ENCODE data around the gene APH1A. TPM values are rescaled to one million over a fixed set of nuclear protein-coding genes. Genes with fewer than 3 reads are reported as not detected.
"Not testable (repeated sequence)": the region's sequence is repeated elsewhere in the genome, so short reads cannot be mapped to it uniquely, and the experiment has no call there.

APH1A gene
- total RNA-seq, 2 donors from 2014 or later, result 64.3 to 93.1 TPM

DNA sequence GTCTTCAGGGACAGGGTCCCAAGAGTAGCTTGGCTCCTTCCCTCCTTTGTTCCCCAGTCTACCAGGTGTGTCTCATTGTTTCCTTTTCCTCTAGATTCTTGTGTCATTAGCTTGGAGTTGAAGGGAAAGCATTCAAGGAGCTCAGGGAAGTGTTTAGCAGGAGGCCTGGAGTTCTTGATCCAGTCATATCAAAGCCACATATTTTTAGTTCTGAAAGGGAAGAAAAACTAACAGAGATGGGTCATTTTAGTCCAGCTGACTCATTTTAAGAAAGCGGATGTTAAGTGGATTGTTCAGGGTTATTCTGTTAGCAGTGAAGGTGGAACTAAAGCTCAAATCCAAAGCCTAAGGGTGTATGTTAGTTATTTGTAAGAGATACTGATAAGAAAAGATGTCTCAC, 4.5 kb upstream of the APH1A start:
- intact Hi-C loops (cut with DNase I), result no loop called here
- ATAC-seq, result no peak
- DNase-seq, result no peak

DNA sequence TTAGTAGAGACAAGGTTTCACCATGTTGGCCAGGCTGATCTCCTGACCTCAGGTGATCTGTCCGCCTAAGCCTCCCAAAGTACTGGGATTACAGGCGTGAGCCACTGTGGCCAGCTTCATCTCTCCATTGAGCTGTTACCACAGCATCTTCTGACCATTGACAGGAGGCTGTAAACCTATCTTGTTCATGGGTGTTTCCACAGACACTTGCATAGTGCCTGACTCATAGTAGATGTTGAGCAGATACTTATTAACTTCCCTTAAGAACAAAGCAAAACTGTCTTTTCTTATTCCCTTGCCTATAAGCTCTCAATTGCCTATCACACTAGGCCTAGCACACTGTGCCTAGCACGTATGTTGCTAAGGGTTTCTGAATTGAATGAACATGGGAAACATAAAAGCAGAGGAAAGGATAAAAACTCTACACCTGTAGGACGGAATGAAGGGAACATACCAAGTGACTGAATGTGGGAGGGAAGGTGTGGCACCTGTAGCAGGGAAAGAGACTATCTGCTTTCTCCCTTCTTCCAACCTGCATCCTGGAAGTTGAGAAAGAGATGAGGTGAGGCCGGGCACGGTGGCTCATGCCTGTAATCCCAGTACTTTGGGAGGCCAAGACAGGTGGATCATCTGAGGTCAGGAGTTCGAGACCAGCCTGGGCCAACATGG, 2.6 kb upstream of the APH1A start:
- DNase-seq (no peak), ATAC-seq (no peak)
- intact Hi-C loops (cut with DNase I), result no loop called here

DNA sequence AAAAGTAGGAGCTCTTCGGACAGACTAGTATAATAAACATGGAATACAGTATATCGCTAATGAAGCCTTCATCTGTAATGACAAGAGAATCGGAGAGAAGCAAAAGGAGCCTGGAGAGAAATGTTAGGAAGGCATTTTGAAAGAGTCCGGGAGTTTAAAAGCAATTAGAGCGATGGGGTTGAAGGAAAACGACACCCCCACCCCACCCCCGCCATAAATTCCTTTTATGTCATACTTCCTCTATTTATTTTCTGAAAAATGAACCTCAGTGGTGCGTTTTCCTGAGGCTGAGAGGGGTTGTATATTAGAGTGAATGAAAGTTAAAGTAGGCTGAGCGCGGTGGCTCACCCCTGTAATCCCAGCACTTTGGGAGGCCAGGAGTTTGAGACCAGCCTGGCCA, 635 bp upstream of the APH1A start:
- DNase-seq (no peak), ATAC-seq (no peak)
- intact Hi-C loops (cut with DNase I), result no loop called here

DNA sequence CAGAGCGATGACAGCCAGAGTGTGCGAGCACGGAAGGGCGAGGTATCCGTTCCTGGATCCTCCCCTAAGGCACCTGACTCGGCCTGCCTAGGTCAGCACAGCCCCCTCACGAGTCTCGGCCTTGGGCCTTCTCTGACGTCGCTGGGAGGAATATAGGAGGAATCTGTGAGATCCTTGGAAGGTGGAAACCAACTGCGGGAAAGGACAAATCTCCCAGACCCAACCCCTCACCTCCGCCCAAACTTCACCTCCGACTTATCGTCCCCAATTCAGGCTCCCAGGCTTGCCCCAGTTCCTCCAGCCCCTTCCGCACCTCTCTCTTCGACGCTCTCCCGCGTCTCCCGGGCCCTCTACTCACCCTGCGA, 494 bp downstream of the APH1A start:
- intact Hi-C loops (cut with DNase I), result no loop called here
- ATAC-seq, result peak; percentile 32 to 59
- DNase-seq, result no peak

DNA sequence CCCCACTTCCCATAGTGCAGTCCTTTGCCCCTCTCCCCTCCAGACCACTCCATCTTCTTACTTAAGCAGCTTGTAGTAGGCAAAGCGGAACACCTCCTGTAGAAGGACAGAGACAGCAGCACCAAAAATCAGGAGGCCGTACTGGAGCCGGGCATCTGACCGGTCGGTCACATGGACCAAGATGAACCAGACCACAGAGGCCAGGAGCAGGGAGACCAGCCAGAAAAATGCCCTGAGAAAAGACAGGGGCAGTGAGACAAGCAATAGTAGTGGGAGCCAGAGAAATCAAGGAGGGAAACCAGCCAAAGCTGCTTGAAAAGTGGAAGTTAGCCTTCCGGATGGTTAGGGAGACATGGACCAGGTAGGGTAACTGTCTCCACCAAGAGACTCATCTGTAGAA, 920 bp downstream of the APH1A start:
- ATAC-seq (no peak), DNase-seq (no peak)
- intact Hi-C loops (cut with DNase I), result no loop called here

DNA sequence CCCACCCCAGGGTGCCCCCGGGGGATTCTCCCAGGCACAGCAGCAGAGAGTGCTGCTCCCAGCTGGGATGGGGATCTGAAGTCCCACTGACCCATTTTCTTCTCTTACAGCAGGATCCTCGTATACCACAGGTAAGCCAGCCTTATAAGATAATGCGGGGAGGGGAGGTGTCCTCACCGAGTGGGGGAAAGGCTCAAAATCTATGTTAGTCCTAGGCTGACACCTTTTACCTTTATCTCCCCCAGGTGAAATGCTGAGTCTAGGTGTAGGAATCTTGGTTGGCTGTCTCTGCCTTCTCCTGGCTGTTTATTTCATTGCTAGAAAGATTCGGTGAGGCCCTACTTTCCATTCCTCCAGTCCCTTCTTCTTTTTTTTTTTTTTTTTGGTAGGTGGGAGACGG, 5.3 kb downstream of the APH1A start:
- intact Hi-C loops (cut with DNase I), result no loop called here
- ATAC-seq, result no peak
- DNase-seq, result no peak

DNA sequence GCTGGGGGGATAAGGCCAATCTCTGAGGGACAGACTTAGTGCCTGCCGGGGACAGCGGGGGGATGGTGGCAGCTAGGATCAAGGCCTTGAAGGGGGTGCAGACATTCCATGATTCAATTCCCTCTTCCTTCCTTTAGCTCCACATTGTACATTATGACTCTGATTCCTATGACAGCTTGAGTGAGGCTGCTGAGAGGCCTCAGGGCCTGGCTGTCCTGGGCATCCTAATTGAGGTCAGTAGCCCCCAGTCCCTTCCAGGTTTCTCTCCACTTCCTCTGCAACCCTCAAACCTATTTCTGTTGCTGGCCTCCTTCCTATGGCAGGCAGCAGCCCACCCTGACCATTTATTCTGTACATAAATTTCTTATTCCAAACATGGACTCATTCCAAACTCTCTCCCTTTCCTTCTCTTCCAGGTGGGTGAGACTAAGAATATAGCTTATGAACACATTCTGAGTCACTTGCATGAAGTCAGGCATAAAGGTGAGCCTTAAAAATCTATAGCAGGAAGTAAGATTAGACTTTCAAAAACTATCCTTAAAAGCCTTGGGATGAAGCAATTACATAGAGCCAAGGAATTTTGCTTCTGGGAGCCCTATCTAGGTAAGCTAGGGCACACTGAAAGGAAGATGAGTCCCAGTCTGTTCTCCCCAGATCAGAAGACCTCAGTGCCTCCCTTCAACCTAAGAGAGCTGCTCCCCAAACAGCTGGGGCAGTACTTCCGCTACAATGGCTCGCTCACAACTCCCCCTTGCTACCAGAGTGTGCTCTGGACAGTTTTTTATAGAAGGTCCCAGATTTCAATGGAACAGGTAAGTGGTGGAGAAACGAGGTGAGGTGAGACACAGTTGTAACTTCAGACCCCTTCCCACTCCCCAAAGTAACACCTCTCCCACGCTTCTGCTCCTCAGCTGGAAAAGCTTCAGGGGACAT, 6.2 kb downstream of the APH1A start:
- intact Hi-C loops (cut with DNase I), result no loop called here
- ATAC-seq (no peak), DNase-seq (no peak)

DNA sequence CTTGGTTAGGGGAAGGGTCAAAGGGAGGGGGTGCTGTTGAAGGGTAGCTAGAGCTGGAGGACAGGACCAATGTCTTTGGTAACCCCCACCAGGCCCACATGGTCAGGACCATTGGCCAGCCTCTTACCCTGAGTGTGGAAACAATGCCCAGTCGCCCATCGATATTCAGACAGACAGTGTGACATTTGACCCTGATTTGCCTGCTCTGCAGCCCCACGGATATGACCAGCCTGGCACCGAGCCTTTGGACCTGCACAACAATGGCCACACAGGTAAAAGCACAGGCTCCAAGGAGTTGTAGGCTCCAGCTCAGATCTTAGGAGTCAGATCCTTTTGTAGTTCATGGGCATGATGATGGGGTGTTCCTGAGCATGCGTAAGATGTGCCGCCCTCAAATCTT, 7.4 kb downstream of the APH1A start:
- intact Hi-C loops (cut with DNase I), result no loop called here
- DNase-seq (no peak), ATAC-seq (no peak)

DNA sequence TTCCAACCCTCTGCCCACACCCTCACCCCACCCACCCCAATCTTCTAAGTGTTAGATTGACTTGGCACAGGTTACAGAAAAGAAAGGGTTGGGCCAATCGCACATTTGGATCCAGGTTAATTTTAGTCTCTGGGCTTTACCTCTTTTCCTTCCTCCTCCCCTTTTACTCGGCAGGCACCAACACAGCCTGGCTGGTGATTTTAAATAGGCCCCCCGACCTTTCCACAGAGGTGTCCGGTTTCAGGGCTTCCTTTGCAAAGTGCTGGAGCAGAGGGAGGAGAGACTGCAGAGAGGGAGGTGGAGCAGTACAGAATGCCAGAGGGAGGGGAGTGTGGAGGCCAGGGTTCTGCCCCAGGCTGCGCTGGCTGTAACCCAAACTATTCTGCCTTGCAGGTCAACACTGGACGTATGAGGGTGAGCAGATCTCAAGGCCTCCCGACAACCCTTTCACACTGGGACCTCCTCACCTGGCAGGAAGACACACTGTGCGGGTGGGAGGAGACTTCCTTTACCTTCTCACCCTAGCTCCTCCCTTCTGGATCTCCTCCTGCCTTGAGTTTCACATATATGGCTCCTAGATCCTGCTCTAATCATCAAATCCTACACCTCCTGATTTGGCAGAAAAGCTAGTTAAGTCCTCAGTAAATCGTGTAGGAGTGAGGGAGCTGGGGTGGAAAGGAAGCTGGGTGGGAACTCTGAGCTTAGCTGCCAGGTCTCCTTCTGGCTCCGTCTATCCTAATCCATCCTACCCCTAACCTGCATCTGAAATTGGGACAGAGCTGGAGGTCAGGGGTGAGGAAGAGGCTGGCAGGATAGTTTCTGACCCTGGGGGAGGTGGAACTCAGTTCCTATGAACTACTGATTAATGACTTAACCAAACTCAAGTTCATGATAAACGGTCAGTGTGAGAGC, 8.8 kb downstream of the APH1A start:
- intact Hi-C loops (cut with DNase I), result no loop called here
- DNase-seq, result no peak
- ATAC-seq, result peak; percentile 56 to 77

DNA sequence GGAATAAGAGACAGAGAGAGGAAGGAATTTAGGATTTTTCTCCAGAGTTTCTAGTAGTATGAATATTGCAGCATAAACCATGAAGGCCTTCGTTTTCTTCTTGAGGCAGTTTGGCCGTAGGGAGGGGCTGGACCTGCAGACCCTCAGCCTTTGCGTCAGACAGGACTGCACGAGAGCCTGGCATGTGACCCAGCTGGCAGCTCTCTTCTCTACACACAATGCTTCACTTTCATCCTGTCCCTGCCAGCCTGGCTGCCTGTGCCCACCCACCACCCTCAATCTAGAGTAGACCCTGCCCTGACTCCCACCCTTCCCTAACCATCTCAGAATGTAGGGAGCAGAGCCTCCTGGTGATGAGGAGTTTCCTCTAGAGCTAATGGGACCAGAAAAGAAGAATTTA, 9.6 kb downstream of the APH1A start:
- no peak for ATAC-seq
- intact Hi-C loops (cut with DNase I), result no loop called here
- peak; percentile 39 for DNase-seq

DNA sequence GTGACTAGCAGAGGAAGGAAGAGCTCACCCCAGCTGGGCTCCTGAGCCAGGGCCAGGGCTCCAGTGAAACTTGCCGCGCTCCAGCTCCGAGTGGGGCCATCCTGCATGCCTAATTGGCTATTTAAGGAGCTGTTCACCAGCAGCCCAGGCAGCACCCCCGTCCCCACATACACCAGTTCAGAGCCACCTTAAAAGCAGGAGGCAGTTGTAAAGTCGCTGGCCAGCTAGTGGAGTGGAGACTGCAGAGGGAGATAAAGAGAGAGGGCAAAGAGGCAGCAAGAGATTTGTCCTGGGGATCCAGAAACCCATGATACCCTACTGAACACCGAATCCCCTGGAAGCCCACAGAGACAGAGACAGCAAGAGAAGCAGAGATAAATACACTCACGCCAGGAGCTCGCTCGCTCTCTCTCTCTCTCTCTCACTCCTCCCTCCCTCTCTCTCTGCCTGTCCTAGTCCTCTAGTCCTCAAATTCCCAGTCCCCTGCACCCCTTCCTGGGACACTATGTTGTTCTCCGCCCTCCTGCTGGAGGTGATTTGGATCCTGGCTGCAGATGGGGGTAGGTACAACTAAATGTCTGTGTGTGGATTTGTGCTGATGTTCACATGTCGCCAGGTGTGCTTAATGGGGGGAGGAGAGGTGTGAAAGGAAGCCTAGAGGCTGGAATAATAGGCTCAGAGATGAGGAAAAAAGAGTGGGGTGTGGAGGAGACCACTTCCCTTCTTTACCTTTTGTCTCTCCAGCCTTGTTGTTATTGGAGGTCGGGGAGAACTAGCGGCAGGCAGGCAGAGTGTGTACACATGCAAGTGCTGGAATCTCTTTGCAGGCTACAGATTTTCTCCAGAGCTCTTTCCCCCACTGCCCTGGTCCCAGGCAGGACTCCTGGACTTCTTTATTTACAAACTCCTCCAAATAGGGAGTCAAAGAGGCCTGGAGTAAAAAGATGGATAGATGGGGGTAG, 10.9 kb downstream of the APH1A start, which contains the start of gene CA14:
TSS of gene CA14 (plus strand) at position 151 of the 962 bp plus-strand sequence. CDS start at position 506, 355 bp downstream.
- peak in 1 of 2 donors; percentile 49 for ATAC-seq
- no peak for DNase-seq
- intact Hi-C loops (cut with DNase I), result no loop called here

DNA sequence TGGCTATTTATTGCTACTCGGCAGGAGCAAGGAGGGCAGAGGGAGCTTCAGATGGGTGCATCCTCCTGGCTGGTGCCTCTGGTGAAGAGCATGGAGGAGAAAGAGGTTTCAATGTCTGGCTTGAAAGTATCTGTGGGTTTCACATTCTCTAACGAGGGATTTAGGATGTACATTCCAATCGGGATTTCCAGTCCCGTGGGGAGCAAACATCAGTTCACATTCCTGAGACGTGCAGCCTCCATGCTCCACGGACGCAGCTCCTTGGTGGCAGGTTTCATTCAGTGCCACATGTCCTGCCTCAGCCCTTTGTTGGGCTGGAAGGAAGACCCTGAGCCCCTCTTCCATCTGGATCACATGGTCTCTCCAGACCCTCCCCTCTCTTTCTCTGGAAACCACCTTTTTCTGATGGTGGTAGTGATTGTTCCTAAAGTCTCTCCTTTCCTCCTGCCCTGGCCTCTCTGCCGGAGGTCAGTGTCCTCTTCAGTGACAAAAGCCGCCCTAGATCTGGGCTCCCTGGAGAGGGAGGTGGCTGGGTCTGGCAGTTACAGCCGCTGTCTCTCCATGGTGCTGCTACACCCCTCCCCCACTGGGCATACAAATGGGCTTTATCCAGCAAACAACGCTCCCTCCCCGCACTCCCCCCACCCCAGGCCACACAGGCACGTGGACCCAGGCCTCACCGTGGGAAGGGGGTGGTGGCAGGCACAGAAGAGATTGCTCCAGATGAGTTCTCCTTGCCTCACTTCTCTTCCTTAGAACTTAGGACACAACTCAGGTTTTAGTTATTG, 12.1 kb downstream of the APH1A start:
- intact Hi-C loops (cut with DNase I), result no loop called here
- no peak for ATAC-seq

DNA sequence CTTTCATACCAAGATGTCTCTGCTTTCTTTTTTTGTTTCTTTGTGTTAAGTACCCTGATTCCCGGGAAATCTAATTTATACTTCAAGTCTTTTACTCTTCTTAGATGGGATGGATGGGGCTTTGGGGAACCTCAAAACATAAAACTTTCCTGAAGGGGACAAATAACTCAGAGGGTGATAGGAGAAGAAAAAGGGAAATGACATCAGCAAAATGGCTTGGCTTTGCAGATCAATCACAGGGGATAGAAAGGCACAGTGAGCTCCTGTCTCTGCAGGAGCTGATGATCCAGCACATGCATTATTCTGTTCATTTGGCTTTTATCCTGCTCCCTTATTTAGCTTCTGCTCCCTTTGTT, 12.6 kb downstream of the APH1A start:
- intact Hi-C loops (cut with DNase I), result no loop called here
- DNase-seq (no peak), ATAC-seq (no peak)

More for the DNA sequence above, 12.1 kb downstream of the APH1A start:
- no peak for DNase-seq

DNA sequence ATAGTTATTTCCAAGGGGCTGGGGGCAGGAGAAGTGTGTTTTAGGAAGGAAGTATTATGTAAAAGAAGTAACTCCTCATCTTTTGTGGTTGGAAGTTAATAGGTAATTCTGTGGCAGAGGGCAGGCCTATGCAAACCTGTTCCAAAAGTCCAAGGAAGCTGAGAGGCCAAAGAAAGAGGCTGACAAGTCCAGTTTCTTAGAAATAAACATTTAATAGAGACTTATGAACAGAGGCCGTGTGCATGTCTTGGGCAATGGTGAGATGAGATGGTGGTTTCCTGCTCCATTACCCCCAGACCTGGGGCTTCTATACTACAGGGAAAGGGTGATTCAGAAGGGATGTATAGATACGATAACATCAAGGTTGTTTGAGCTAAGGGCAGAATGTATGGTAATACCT, 18.9 kb downstream of the APH1A start:
- DNase-seq (no peak), ATAC-seq (no peak)
- intact Hi-C loops (cut with DNase I), result no loop called here

DNA sequence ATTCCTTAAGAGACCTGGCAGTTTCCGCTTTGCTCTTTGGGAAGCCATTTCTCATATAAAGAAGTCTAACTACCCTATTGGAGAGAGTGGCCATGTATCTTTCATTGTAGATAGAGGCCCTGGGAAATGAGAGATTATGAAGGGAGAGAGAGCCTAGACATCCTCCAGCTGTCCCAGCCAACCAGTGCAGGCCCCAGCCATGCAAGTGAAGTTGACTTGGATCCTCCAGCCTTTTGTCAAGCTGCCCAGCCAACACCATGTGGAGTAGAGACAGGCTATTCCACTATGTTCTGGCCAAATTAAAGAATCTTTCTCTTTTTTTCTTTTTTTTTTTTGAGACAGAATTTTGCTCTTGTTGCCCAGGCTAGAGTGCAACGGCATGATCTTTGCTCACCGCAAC, 25.8 kb downstream of the APH1A start:
- intact Hi-C loops (cut with DNase I), result no loop called here
- no peak for DNase-seq
- ATAC-seq, result peak in 1 of 2 donors; percentile 44

DNA sequence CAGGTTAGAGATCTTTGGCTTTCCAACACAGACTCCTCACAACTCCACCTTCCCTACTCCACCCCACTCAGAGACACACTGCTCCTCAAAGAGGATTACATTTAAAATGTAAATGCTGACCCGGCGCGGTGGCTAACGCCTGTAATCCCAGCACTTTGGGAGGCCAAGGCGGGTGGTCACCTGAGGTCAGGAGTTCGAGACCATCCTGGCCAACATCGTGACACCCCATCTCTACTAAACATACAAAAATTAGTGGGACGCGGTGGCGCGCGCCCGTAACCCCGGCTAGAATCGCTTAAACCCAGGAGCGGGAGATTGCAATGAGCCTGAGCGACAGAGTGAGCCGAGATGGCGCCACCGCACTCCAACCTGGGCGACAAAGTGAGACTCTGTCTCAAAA, 31.1 kb downstream of the APH1A start:
- ATAC-seq (no peak), DNase-seq (no peak)
- intact Hi-C loops (cut with DNase I), result no loop called here

DNA sequence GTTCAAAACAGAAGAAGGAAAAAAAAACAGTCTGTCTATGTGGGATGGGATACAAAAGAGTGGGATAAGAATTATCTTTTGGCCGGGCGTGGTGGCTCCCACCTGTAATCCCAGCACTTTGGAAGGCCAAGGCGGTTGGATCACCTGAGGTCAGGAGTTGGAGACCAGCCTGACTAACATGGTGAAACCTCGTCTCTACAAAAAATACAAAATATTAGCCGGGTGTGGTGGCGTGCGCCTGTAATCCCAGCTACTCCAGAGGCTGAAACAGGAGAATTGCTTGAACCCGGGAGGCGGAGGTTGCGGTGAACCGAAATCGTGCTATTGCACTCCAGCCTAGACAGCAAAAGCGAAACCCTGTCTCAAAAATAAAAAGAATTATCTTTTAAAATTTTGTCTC, 31.6 kb downstream of the APH1A start:
- DNase-seq; ATAC-seq; intact Hi-C loops (cut with DNase I): not testable (repeated sequence)

DNA sequence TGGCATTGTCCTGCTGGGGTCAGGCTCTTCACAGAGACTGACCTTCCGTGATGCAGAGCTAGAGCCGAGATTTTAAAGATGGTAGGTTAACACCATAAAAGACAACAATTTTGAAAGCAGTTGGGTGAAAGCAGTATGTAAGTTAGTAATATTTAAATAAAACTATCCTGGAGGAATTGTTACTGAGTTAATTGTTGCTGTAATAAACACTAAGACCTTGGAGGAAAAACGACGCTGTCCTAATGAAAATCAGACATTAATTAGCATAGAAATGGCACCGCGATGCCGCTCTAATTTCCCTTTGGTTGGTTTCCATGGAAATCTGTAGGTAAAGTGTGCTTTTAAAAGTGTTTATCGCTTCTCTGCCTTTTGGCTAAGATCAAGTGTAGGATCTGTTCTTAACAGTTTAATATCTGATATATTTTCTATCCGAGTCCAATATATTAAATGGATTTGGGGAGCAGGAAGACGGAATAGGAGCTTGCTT, 32.2 kb downstream of the APH1A start:
- ATAC-seq (no peak), DNase-seq (no peak)
- intact Hi-C loops (cut with DNase I), result no loop called here

All from left cardiac atrium (tissue), 4 donors.